H1 (cell line): ENCODE measurements around the gene FHIT.

ENCODE experiments used
- ATF3 ChIP-seq: IDR thresholded peaks from 2 replicates; pipeline ENCODE4 v1.6.1; 2011; ENCODE audit warnings: low read depth, mild to moderate bottlenecking, low read length; ENCODE audit not compliant: insufficient read depth
- CHD2 ChIP-seq: IDR thresholded peaks from 2 replicates; pipeline ENCODE4 v1.6.1; 2012; ENCODE audit warnings: low read length, improper control_type of control experiment
- CTCF ChIP-seq, 3 experiments: IDR thresholded peaks; 1 replicate in 2 of 3; 2 replicates in 1 of 3; pipeline versions ENCODE4 v1.5.1 to v1.6.1; 2011; ENCODE audit warnings: low read length in 3 of 3, mild to moderate bottlenecking in 3 of 3, inconsistent platforms in 2 of 3, low read depth in 1 of 3, moderate library complexity in 1 of 3; ENCODE audit not compliant: insufficient read depth in 1 of 3; ENCODE audit errors: control extremely low read depth in 1 of 3
- EZH2 ChIP-seq: fragments of 200-600 bp; sonication (generic); IDR thresholded peaks from 2 replicates; pipeline ENCODE4 v1.7.1; 2012; ENCODE audit warnings: low read depth, mild to moderate bottlenecking, moderate library complexity, low read length, inconsistent platforms; ENCODE audit not compliant: severe bottlenecking
- HDAC6 ChIP-seq: IDR thresholded peaks from one replicate; pipeline ENCODE4 v1.7.1; 2012; ENCODE audit warnings: low read depth, mild to moderate bottlenecking, inconsistent platforms, low read length, moderate library complexity
- JUN ChIP-seq: IDR thresholded peaks from 2 replicates; pipeline ENCODE4 v1.6.1; 2011; ENCODE audit warnings: low read depth, mild to moderate bottlenecking, improper control_type of control experiment, low read length
- KDM1A ChIP-seq: fragments of 200-600, 300-600 bp; sonication (generic); IDR thresholded peaks from 2 replicates; pipeline ENCODE4 v1.7.1; 2016; ENCODE audit warnings: mild to moderate bottlenecking, low read length, borderline replicate concordance
- MAX ChIP-seq: IDR thresholded peaks from 2 replicates; pipeline ENCODE4 v1.6.1; 2012; ENCODE audit warnings: inconsistent platforms
- POLR2A ChIP-seq, 2 experiments: IDR thresholded peaks; 1 replicate in 1 of 2; 2 replicates in 1 of 2; pipeline ENCODE4 v1.6.1; 2011; ENCODE audit warnings: low read depth in 2 of 2, low read length in 2 of 2, mild to moderate bottlenecking in 2 of 2; ENCODE audit errors: control extremely low read depth in 1 of 2
- POLR2AphosphoS5 ChIP-seq: IDR thresholded peaks from 2 replicates; pipeline ENCODE4 v1.6.1; 2011; ENCODE audit warnings: low read depth, low read length
- SIN3A ChIP-seq, 2 experiments: IDR thresholded peaks in 1 of 2; conservative IDR thresholded peaks in 1 of 2; 2 replicates each; pipeline ENCODE4 v1.6.1; 2011 to 2012; ENCODE audit warnings: low read length in 2 of 2, improper control_type of control experiment in 1 of 2, low read depth in 1 of 2, mild to moderate bottlenecking in 1 of 2
- TBP ChIP-seq: IDR thresholded peaks from 2 replicates; pipeline ENCODE4 v1.6.1; 2011; ENCODE audit warnings: low read depth, low read length, improper control_type of control experiment
- YY1 ChIP-seq: IDR thresholded peaks from 2 replicates; pipeline ENCODE4 v1.6.1; 2011; ENCODE audit warnings: low read depth, mild to moderate bottlenecking, low read length

GRCh38 chr3:60774617-60775016, 476.6 kb downstream of the FHIT start:
- TF ChIP-seq KDM1A = no peak
- TF ChIP-seq POLR2A (IDR thresholded peaks at IDR 0.05; ENCODE audit: control extremely low read depth in 1 of 2, low read depth in 2 of 2, low read length in 2 of 2) = no peak
- TF ChIP-seq CTCF (IDR thresholded peaks at IDR 0.05; ENCODE audit: control extremely low read depth in 1 of 3, insufficient read depth in 1 of 3, low read depth in 1 of 3, low read length in 3 of 3) = no peak
- TF ChIP-seq MAX = no peak
- no peak for TF ChIP-seq EZH2
- no peak for TF ChIP-seq ATF3
- no peak for TF ChIP-seq CHD2
- TF ChIP-seq TBP = no peak
- no peak for TF ChIP-seq POLR2AphosphoS5
- TF ChIP-seq HDAC6 = no peak
- TF ChIP-seq JUN = no peak
- no peak for TF ChIP-seq YY1
- TF ChIP-seq SIN3A (conservative IDR thresholded peaks at IDR 0.05 in 1 of 2, IDR thresholded peaks at IDR 0.05 in 1 of 2; ENCODE audit: low read depth in 1 of 2, low read length in 2 of 2) = no peak
